ENCODE data around the gene RABGAP1.

Gene RABGAP1

DNA sequence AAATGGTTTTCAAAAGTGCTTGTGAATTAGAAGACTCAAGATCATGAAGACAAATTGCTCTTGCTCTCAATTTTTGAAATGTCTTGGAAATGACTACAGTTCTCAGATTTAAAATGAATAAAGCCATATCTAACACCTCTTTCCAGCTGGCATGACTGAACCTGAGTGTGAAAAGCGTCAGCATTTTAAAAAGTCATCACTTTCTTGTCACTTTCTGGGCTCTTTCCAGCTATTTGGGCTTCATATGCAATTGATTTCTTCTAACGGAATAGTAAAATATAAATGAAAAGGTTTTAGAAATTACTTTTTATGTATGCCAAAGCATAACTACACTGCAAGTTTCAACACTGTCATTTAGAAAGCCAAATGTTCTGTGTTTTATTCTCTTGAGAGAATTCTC is 95.0 kb downstream of the RABGAP1 start:
- no peak for DNase-seq (ENCODE audit: extremely low spot score)
- CTCF ChIA-PET, result interaction anchor here (1.2 kb wide), 1 partner anchor 17 kb away, joined by 3 read pairs; no protein-coding TSS in a partner anchor
- TF ChIP-seq, protein P1, sequence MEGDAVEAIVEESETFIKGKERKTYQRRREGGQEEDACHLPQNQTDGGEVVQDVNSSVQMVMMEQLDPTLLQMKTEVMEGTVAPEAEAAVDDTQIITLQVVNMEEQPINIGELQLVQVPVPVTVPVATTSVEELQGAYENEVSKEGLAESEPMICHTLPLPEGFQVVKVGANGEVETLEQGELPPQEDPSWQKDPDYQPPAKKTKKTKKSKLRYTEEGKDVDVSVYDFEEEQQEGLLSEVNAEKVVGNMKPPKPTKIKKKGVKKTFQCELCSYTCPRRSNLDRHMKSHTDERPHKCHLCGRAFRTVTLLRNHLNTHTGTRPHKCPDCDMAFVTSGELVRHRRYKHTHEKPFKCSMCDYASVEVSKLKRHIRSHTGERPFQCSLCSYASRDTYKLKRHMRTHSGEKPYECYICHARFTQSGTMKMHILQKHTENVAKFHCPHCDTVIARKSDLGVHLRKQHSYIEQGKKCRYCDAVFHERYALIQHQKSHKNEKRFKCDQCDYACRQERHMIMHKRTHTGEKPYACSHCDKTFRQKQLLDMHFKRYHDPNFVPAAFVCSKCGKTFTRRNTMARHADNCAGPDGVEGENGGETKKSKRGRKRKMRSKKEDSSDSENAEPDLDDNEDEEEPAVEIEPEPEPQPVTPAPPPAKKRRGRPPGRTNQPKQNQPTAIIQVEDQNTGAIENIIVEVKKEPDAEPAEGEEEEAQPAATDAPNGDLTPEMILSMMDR (IDR thresholded peaks at IDR 0.05; ENCODE audit: control extremely low read depth, extremely low read depth, low read depth, missing control alignments), result no peak
- POLR2A ChIA-PET, result no interaction called here

DNA sequence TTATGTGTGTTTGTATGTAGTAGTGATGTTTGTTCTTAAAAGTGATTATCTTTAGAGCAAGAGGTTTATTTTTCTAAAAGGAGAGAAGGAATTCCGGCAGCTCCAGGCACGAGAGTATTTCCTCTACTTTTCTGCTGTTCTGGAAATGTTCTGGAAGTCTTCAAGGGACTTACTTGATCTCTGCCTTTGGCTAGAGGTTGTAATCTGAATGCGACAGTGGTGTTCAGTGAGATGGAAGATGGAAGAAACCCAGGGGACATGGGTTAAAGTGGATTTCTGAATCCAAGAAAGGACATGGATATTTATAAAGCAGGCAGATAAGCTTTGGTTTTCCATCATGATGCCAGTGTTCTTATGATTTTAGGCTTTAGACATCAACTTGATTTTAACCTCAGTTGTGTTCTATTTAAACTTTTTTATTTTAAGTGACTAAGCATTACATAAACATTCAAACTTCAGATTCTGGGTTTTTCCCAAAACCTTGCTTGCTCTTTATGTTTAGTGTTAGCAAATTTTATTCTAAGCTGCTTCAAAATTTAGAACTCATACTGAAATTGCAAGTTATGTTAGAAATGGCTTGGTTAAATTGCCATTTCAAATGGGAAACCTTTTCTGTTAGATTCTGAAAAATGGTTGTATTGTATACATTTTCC is 96.2 kb downstream of the RABGAP1 start:
- CTCF ChIA-PET, result interaction anchor here (1.0 to 1.2 kb wide), 3 partner anchors 12 to 18 kb away, joined by 3 read pairs; no protein-coding TSS in a partner anchor

DNA sequence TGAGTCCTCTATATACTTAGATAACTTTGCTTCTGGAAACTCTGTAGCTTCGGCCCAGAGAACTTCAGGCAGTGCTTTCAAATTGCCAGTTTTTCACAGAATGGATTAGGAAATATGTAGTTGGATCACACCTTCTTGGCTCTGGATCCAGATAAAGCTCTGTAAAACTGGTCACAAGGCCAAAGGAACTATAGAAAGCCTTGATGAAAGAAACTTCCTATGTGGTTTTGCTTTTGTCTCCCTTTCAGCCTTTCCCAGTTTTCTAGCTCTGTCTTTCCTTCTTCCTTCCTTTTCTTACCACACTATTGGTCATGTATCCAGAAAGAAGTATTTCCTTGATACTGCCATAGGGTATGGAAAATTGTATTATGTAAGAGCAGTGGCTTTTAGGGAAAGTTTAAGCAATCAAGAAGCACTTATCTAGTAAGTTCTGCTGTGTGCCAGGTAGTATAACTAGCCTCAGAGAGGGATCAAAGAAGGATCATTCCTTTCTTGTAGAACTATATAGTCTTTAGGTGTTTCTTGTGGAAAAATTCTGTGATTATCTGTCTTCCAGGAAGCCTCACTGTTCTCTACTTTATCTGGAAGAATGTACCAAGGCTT is 98.9 kb downstream of the RABGAP1 start:
- TF ChIP-seq, protein P1 (IDR thresholded peaks at IDR 0.05; ENCODE audit: control extremely low read depth, extremely low read depth, low read depth, missing control alignments), result no peak
- CTCF ChIA-PET, result interaction anchor here (0.7 kb wide), 1 partner anchor 49 kb away, joined by 3 read pairs; no protein-coding TSS in a partner anchor
- POLR2A ChIA-PET, result no interaction called here
- DNase-seq (ENCODE audit: extremely low spot score), result no peak

More for the DNA sequence above, 96.2 kb downstream of the RABGAP1 start:
- TF ChIP-seq, protein P1 (IDR thresholded peaks at IDR 0.05; ENCODE audit: control extremely low read depth, extremely low read depth, low read depth, missing control alignments), result no peak
- POLR2A ChIA-PET, result no interaction called here
- DNase-seq (ENCODE audit: extremely low spot score), result no peak

DNA sequence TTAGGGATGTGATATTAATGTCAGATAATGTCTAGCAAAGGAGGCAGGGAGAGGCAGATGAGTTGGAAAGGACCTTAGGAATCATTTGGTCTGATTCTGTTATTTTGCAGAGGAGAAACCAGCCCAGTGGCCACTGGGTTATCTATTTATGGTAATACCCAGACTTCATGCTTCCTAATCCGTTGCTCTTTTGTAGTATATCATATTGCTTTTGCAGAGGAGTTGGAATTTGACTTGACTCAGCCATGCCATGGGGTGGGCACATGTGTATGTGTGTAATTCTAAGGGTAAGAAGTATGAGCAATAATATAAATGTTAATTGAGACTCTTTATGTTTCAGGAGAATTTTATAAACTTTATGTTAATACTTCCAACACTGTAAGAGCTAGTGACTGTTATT is 100.0 kb downstream of the RABGAP1 start:
- TF ChIP-seq, protein P1 (IDR thresholded peaks at IDR 0.05; ENCODE audit: control extremely low read depth, extremely low read depth, low read depth, missing control alignments), result no peak
- ChIA-PET CTCF (interaction anchor here (1.4 to 3.0 kb wide), 2 partner anchors 11 to 12 kb away, joined by 4 to 9 read pairs; no protein-coding TSS in a partner anchor), POLR2A (no interaction called here)
- DNase-seq (ENCODE audit: extremely low spot score), result no peak

DNA sequence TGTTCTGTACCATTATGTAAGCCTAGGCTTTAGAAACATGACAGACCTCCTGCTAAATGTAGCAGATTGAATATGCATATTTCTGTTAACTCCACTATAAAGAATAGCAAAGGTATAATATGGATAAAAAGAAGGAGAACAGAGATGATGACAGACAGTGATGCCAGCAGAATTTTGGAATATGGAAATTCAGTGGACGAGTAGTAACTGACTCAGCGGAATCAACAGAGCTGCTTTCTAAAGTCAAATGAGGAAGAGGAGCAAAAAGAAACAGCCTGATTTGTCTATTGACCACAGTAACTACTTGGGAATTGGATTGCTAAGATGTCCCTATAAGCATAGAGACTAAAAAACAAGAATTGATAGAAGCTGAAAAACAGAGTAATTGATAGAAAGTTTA is 100.7 kb downstream of the RABGAP1 start:
- DNase-seq (ENCODE audit: extremely low spot score), result no peak
- POLR2A ChIA-PET, result no interaction called here
- CTCF ChIA-PET, result interaction anchor here (1.4 to 3.0 kb wide), 2 partner anchors 11 to 12 kb away, joined by 4 to 9 read pairs; no protein-coding TSS in a partner anchor
- TF ChIP-seq, protein P1 (IDR thresholded peaks at IDR 0.05; ENCODE audit: control extremely low read depth, extremely low read depth, low read depth, missing control alignments), result no peak

DNA sequence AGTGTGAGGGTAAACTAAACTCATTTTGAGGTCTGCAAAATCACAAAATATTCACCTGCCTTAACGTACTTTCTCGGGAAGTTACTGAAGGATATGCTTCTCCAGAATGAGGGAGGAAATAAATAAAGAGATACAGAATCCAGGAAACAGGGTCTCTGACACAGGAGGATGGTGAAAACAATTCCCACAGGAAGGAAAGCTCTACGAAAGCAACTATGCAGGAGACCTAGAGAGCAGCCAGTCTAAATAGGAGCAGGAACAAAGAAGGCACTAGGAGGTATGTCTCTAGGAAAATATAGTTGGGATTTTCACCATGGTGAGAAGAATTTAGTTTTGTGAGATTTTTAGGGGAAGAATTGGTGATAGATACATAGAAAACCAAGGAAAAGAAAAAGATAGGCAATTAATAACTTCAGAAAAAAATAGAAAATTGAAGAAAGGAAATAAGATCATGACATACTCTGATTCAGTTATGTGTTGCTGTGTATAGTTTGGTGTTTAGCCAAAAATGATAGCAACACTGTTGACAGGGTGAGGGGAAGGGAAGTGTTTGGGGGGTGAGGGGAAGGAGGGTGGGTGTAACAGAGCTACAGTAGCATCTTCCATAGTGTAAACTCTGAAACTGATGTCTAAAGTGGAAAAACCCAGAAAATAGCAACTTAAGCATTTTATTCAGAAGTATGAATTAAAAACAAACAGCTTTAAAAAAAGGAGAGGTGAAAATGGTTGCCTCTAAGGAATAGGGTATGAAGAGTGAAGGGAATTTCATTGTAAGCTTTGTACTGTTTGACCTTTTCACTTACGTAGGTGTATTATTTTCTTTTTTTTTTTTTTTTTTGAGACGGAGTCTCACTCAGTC is 102.5 kb downstream of the RABGAP1 start:
- no peak for DNase-seq (ENCODE audit: extremely low spot score)
- ChIA-PET POLR2A (no interaction called here), CTCF (interaction anchor here (1.2 to 3.0 kb wide), 3 partner anchors 9 to 35 kb away, joined by 3 to 9 read pairs (median 4); no protein-coding TSS in a partner anchor)
- TF ChIP-seq, protein P1 (IDR thresholded peaks at IDR 0.05; ENCODE audit: control extremely low read depth, extremely low read depth, low read depth, missing control alignments), result no peak
